Stomach (tissue), 4 donors: ENCODE measurements around the gene LRFN4.

Experiments
- EP300 ChIP-seq: sonication (generic); formaldehyde crosslinking; IDR thresholded peaks from one replicate; pipeline ENCODE4 v1.6.1; 2017; ENCODE audit warnings: antibody characterized with exemption
- POLR2A ChIP-seq, 4 donors: fragments of 450-650 bp; IDR thresholded peaks; one replicate each; pipeline ENCODE4 v1.6.1; 2016; ENCODE audit warnings: antibody characterized with exemption in 4 of 4, control low read depth in 2 of 4, mild to moderate bottlenecking in 1 of 4, moderate library complexity in 1 of 4
- POLR2AphosphoS5 ChIP-seq, 3 donors: sonication (generic); formaldehyde crosslinking; IDR thresholded peaks; one replicate each; pipeline ENCODE4 v1.6.1; 2016; ENCODE audit warnings: antibody characterized with exemption in 3 of 3
- TF ChIP-seq, protein P1 (sequence below), 7 experiments: fragments of 450-650 bp in 4 of 7; fragments of 200-600 bp in 3 of 7; sonication (generic) in 3 of 7; IDR thresholded peaks; one replicate each; pipeline ENCODE4 v1.5.1; 2016 to 2019; ENCODE audit warnings: antibody characterized with exemption in 7 of 7, control low read depth in 2 of 7, mild to moderate bottlenecking in 1 of 7

DNA sequence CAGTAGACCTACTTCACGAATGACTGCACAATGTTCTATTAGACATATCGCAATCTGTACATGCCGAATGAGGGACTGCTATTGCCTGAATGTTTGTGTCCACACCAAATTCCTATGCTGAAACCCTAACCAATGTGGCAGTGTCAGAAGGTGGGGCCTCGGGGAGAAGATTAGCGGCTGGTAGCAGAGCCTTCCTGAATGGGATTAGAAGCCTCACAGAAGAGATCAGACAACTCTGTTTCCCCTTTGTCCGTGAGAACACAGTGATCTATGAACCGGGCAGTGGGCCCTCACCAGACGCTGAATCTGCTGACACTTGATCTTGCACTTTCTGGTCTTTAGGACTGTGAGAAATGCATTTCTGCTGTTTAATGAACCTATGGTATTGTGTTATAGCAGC lies 33.1 kb downstream of the LRFN4 start:
- TF ChIP-seq, protein P1, sequence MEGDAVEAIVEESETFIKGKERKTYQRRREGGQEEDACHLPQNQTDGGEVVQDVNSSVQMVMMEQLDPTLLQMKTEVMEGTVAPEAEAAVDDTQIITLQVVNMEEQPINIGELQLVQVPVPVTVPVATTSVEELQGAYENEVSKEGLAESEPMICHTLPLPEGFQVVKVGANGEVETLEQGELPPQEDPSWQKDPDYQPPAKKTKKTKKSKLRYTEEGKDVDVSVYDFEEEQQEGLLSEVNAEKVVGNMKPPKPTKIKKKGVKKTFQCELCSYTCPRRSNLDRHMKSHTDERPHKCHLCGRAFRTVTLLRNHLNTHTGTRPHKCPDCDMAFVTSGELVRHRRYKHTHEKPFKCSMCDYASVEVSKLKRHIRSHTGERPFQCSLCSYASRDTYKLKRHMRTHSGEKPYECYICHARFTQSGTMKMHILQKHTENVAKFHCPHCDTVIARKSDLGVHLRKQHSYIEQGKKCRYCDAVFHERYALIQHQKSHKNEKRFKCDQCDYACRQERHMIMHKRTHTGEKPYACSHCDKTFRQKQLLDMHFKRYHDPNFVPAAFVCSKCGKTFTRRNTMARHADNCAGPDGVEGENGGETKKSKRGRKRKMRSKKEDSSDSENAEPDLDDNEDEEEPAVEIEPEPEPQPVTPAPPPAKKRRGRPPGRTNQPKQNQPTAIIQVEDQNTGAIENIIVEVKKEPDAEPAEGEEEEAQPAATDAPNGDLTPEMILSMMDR (IDR thresholded peaks at IDR 0.05) = no peak
- TF ChIP-seq EP300 (no peak), POLR2AphosphoS5 (IDR thresholded peaks at IDR 0.05) (no peak), POLR2A (IDR thresholded peaks at IDR 0.05) (no peak)
